Esophagus squamous epithelium (tissue), 5 donors: ENCODE results near the gene AP4M1. TPM values are rescaled to one million over a fixed set of nuclear protein-coding genes. Genes with fewer than 3 reads are reported as not detected.

Experiments used
- DNase-seq: peaks from one replicate; lab custom pipeline; 2025; lab: John Stamatoyannopoulos, UW
- H3K27ac ChIP-seq, 4 donors: fragments of 200-600 bp; sonication (generic); one replicate each; pipeline ENCODE4 v1.5.1; 2016 to 2019; ENCODE audit warnings: mild to moderate bottlenecking in 1 of 4
- H3K27me3 ChIP-seq, 4 donors: fragments of 200-600 bp; sonication (generic); 1 replicate in 3 of 4; 2 replicates in 1 of 4; pipeline versions ENCODE4 v1.5.1 to v1.6.0; 2017 to 2021; ENCODE audit warnings: antibody characterized with exemption in 1 of 4
- H3K36me3 ChIP-seq, 3 donors: fragments of 200-600 bp; sonication (generic); one replicate each; pipeline ENCODE4 v1.5.1; 2016 to 2019
- H3K4me1 ChIP-seq, 3 donors: fragments of 200-600 bp; sonication (generic); one replicate each; pipeline ENCODE4 v1.5.1; 2017 to 2019
- H3K4me3 ChIP-seq, 4 donors: fragments of 200-600 bp; sonication (generic); 1 replicate in 3 of 4; 2 replicates in 1 of 4; pipeline ENCODE4 v1.5.1; 2016 to 2019; ENCODE audit warnings: mild to moderate bottlenecking in 2 of 4, moderate library complexity in 1 of 4
- H3K9me3 ChIP-seq, 3 donors: fragments of 200-600 bp; sonication (generic); one replicate each; pipeline ENCODE4 v1.5.1; 2016 to 2019
- CTCF ChIP-seq, 6 experiments: fragments of 450-650 bp in 4 of 6; fragments of 200-600 bp in 2 of 6; sonication (generic) in 2 of 6; IDR thresholded peaks; one replicate each; pipeline ENCODE4 v1.5.1; 2016 to 2019; ENCODE audit warnings: antibody characterized with exemption in 6 of 6, mild to moderate bottlenecking in 4 of 6, moderate library complexity in 4 of 6
- POLR2A ChIP-seq, 4 donors: fragments of 450-650 bp; IDR thresholded peaks; one replicate each; pipeline ENCODE4 v1.6.1; 2017; ENCODE audit warnings: antibody characterized with exemption in 4 of 4, mild to moderate bottlenecking in 4 of 4, moderate library complexity in 3 of 4
- WGBS, 2 donors: methylation state at CpG; one replicate each; pipeline ENCODE4 v1.1.5; 2018; 5-methylcytosine and 5-hydroxymethylcytosine counted together
- intact Hi-C: fragments of 100-400 bp; cut with DNase I; formaldehyde crosslinking; loops from one replicate; pipeline ENCODE4 v1.15.0; 2022
- total RNA-seq, 4 donors: library from RNA; depleted of rRNA; stranded (reverse); fragments of >200 nt; gene quantifications; one replicate each; pipeline ENCODE4 v1.1.0, GENCODE V29; 2016
- donor health status: DM: yes; HTN: yes; CAD: no.

Gene AP4M1
- total RNA-seq, 4 donors from 2014 or later: 8.1 to 26.1 (median 9.9) TPM

GRCh38 chr7:100093054-100093453 lies 8.4 kb upstream of the AP4M1 start:
- Histone ChIP-seq H3K4me3 (no peak overlapping the region), H3K36me3 (peaks cover 36 to 83% (median 65%) of the 10 kb centered on the region in 3 donors), H3K27ac (no peak overlapping the region), H3K4me1 (peaks cover 4 to 46% (median 15%) of the 10 kb centered on the region in 3 donors), H3K27me3 (no peaks in the 10 kb centered on the region), H3K9me3 (no peaks in the 10 kb centered on the region)
- no peak for TF ChIP-seq POLR2A (IDR thresholded peaks at IDR 0.05)
- TF ChIP-seq CTCF (IDR thresholded peaks at IDR 0.05): no peak
- intact Hi-C loops: no loop called here
- WGBS, 2 donors: 52 to 70% methylated on average over 6 to 7 of the region's 8 CpGs
- no peak for DNase-seq

GRCh38 chr7:100093498-100093897 lies 7.9 kb upstream of the AP4M1 start:
- WGBS, 2 donors: 56 to 60% methylated on average over 1 to 9 of the region's 13 CpGs
- no peak overlapping the region for H3K27ac ChIP-seq
- no peak for TF ChIP-seq CTCF (IDR thresholded peaks at IDR 0.05)
- TF ChIP-seq POLR2A (IDR thresholded peaks at IDR 0.05): no peak
- DNase-seq: no peak
- H3K4me3 ChIP-seq: no peak overlapping the region
- no peaks in the 10 kb centered on the region for H3K9me3 ChIP-seq
- intact Hi-C loops: no loop called here
- H3K4me1 ChIP-seq: peaks cover 0 to 46% (median 10%) of the 10 kb centered on the region in 3 donors
- H3K27me3 ChIP-seq: no peaks in the 10 kb centered on the region
- H3K36me3 ChIP-seq: peaks cover 39 to 87% (median 70%) of the 10 kb centered on the region in 3 donors

GRCh38 chr7:100093925-100094486 lies 7.4 kb upstream of the AP4M1 start:
- H3K27me3 ChIP-seq: no peaks in the 10 kb centered on the region
- no peak overlapping the region for H3K4me3 ChIP-seq
- peaks cover 0 to 49% (median 12%) of the 10 kb centered on the region in 3 donors for H3K4me1 ChIP-seq
- TF ChIP-seq POLR2A (IDR thresholded peaks at IDR 0.05): no peak
- no peak for TF ChIP-seq CTCF (IDR thresholded peaks at IDR 0.05)
- H3K9me3 ChIP-seq: no peaks in the 10 kb centered on the region
- intact Hi-C loops: no loop called here
- no peak overlapping the region for H3K27ac ChIP-seq
- WGBS, 2 donors: 87 to 91% methylated on average over 11 to 15 of the region's 16 CpGs
- no peak for DNase-seq
- peaks cover 39 to 93% (median 75%) of the 10 kb centered on the region in 3 donors for H3K36me3 ChIP-seq

- Histone ChIP-seq H3K36me3 (peaks cover 39 to 93% (median 76%) of the 10 kb centered on the region in 3 donors), H3K27me3 (no peaks in the 10 kb centered on the region), H3K27ac (no peak overlapping the region), H3K4me1 (peaks cover 7 to 48% (median 8%) of the 10 kb centered on the region in 3 donors), H3K9me3 (no peaks in the 10 kb centered on the region), H3K4me3 (no peak overlapping the region)
- DNase-seq: no peak
- 81 to 86% methylated on average over 8 to 9 of the region's 9 CpGs for WGBS, 2 donors
- TF ChIP-seq POLR2A (IDR thresholded peaks at IDR 0.05) (no peak), CTCF (IDR thresholded peaks at IDR 0.05) (no peak)
- intact Hi-C loops: no loop called here
These were observed 6.2 kb upstream of the AP4M1 start for GRCh38 chr7:100095289-100095688.

- DNase-seq: no peak
These were observed 5.7 kb upstream of the AP4M1 start for GRCh38 chr7:100095704-100096103.

More at GRCh38 chr7:100095704-100096103, 5.7 kb upstream of the AP4M1 start:
- no peak overlapping the region for H3K27ac ChIP-seq
- H3K4me1 ChIP-seq: peaks cover 7 to 44% (median 8%) of the 10 kb centered on the region in 3 donors
- 82 to 84% methylated on average over 3 to 6 of the region's 17 CpGs for WGBS, 2 donors
- H3K4me3 ChIP-seq: no peak overlapping the region
- no peaks in the 10 kb centered on the region for H3K27me3 ChIP-seq
- peaks cover 39 to 89% (median 72%) of the 10 kb centered on the region in 3 donors for H3K36me3 ChIP-seq
- H3K9me3 ChIP-seq: no peaks in the 10 kb centered on the region
- TF ChIP-seq CTCF (IDR thresholded peaks at IDR 0.05) (no peak), POLR2A (IDR thresholded peaks at IDR 0.05) (no peak)
- intact Hi-C loops: no loop called here
